ENCODE measurements around the gene DLG1.

Gene DLG1

DNA sequence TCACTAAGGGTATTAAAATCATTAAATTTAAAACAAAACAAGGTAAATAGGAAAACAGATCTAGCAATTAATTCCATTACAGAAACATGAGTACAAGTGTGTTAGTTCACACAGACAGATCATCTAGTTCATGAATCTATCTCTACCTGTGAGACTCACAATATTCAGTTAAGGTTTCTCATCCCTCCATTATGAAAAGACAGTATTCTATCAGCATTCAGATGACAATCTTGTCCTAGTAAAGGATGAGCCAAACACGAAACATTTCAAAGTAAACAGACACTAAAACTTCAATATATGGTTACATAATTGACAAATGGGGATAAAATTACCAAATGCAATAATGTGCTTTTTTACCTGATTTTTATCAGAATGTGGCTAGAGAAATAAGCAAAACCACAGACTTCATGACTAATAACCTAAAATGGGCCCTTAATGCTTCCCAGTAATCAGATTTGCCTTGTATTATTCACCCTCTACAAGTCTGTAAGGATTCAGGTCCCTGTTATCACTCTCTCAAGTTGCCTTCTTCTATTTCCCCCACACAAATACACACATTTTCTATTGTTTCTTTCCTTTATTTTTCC, 126.8 kb downstream of the DLG1 start:
- DNase-seq (ENCODE audit: low read depth in 2 of 2): no peak

DNA sequence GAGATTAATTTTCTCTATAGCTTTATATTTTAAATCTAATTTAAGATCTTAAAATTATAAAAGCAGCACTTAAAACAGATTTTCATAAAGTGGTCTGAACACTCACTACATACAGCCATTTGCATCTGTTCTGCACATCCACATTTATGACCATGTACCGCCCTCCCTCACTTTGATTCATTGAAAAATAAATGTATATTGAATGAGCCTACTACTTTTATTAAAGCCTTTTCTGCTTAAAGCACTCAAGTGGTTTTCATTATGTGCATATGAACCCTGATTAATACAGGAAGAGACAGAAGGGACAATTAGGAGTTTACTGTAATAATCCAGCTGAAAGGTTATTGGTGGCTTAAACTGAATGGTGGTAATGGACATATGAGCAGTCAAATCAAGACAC, 129.4 kb downstream of the DLG1 start:
- DNase-seq (ENCODE audit: low read depth in 2 of 2): no peak

DNA sequence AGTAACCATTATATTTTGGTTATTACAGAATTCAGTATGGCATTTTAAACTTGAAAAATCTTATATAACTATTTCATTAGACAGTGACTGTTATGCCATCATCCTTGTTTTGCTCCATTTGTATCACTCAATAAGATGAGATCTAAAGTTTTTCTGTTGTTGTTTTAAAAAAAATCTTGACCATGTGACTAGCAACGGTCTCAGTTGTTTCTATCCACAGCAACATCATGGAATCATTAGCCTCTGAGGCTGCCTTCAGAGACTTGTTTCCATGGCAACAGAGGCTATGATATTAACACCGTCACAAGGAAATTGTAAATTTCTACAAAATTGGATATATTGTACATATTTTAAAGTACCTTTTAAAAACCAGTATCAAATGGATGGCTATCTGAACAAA, 129.8 kb downstream of the DLG1 start:
- no peak for DNase-seq (ENCODE audit: low read depth in 2 of 2)

GRCh38 chr3:197168063-197168462, 130.3 kb downstream of the DLG1 start:
- DNase-seq (ENCODE audit: low read depth in 2 of 2): no peak

- no peak for DNase-seq (ENCODE audit: low read depth in 2 of 2)
These were observed 130.9 kb downstream of the DLG1 start for GRCh38 chr3:197167549-197167948.

- no peak for DNase-seq (ENCODE audit: low read depth in 2 of 2)
These were observed 132.5 kb downstream of the DLG1 start for GRCh38 chr3:197165890-197166289.

GRCh38 chr3:197155046-197155445, 143.4 kb downstream of the DLG1 start:
- DNase-seq (ENCODE audit: low read depth in 2 of 2): no peak

DNA sequence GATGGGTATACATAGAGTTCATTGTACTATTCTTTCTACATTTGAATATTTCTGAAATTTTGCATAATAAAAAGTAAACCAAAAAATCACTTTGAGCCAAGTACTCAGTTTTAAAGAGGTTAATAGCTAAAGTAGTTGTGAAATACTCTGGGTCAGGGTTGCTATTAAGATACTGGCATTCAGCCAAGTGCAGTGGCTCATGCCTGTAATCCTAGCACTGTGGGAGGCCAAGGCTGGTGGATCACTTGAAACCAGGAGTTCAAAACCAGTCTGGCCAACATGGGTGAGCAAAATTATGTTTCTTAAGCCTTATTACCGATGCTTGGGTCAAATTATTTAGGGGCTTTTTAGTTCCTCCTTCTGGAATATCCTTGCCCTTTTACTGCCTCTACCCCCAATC, 146.8 kb downstream of the DLG1 start:
- no peak for DNase-seq (ENCODE audit: low read depth in 2 of 2)

DNA sequence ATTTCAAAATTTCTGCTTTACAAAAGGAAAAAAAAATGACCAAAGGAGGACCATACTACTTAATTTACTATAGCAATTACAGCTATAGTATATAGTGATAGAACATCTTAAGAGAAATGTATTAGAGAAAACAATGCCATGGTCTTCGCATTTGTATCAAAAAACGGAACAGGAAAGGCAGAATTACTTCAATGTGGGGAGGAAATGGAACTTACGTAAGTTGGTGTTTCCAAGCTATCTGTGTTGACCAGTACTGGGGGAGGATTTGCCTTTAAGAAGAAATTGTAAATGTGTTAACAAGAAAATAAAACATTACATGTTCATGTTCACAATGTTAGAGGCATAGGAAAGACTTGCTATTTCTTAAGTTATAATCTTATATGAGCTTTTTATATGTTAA, 148.9 kb downstream of the DLG1 start:
- no peak for DNase-seq (ENCODE audit: low read depth in 2 of 2)

GRCh38 chr3:197144188-197144587, 154.2 kb downstream of the DLG1 start:
- DNase-seq (ENCODE audit: low read depth in 2 of 2): no peak

DNA sequence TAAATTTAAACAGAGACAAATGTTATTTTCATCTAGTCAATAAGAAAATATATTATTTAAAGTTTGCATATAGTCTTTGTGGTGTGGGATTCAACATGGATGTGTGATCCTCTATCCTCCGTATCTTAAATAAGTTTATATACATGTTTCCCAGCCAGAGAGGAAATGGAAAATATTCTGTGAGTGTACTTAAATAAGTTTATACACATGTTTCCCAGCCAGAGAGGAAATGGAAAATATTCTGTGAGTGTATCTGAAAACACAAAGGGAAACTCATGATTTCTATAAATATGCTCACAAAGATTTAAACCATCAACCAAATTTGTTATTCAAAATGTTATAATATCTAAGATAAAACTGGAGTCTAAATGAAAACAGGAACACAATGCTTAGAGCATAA, 158.8 kb downstream of the DLG1 start:
- DNase-seq (ENCODE audit: low read depth in 2 of 2): no peak

DNA sequence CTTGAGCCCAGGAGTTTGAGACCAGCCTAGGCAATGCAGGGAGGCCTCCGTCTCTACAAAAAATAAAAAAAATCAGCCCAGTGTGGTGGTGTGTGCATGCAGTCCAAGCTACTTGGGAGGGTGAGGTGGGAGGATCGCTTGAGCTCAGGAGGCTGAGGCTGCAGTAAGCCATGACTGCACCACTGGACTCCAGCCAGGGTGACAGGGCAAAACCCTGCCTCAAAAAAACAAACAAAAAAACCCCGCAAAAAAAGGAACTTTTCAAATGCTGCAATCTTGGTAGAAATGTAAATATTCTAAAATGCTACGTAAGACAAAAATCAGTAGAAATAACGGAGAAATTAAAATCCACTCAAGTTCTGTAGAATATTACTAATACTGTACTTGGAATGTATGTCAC, 160.7 kb downstream of the DLG1 start:
- no peak for DNase-seq (ENCODE audit: low read depth in 2 of 2)

- DNase-seq (ENCODE audit: low read depth in 2 of 2): no peak
These were observed 161.7 kb downstream of the DLG1 start for GRCh38 chr3:197136744-197137143.

DNA sequence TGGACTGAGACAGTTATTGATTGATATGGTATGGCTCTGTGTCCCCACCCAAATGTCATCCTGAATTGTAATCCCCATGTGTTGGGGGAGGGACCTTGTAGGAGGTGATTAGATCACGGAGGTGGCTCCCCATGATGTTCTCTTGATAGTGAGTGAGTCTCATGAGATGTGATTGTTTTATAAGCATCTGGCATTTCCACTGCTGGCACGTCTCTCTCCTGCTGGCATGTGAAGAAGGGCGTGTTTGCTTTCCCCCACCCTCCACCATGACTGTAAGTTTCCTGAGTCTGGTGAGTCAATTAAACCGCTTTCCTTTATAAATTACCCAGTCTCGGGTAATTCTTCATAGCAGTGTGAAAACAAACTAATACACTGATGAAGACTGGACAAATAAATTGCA, 163.2 kb downstream of the DLG1 start:
- no peak for DNase-seq (ENCODE audit: low read depth in 2 of 2)

DNA sequence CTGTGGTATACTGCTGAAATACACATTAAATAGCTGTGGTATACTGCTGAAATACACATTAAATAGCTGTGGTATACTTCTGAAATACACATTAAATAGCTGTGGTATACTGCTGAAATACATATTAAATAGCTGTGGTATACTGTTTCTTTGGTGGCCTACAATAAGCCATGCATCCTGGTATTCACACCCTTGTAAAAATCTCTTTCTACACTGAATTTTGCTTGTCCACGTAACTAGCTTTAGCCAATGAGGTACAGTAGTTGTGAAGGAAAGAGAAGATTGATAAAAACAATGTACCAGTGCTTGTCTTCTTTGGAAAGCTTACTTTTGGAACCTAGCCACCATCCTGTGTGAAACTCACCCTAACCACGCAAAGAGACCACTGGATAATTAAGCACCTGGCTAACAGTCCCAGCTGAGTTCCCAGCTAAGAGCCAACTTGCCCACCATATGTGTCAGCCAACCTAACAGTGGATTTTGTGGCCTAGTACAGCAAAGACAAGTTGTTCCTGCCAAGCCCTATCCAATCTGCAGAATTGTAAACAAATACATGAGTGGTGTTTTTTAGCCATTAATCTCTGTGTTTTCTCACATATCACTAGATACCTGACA, 165.4 kb downstream of the DLG1 start:
- DNase-seq (ENCODE audit: low read depth in 2 of 2): no peak

- DNase-seq (ENCODE audit: low read depth in 2 of 2): no peak
These were observed 172.8 kb downstream of the DLG1 start for GRCh38 chr3:197125636-197126035.

DNA sequence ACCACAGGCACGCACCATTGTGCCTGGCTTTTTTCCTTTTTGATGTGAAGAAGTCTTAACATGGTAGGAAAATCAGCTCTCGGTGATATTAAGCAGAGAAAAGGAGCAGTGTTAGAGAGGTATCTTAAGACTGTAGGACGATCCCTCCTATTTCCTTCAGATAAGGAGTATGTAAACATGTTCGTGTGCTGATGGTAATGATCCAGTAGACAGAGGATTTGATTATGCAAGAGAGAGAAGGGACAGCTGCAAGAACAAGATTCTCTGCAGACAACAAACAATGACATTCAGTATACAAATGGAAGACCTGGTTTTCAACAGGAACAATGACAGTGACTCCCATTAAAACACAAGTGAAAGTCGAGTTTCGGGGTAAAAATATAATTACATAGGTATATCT, 173.7 kb downstream of the DLG1 start:
- DNase-seq (ENCODE audit: low read depth in 2 of 2): no peak

DNA sequence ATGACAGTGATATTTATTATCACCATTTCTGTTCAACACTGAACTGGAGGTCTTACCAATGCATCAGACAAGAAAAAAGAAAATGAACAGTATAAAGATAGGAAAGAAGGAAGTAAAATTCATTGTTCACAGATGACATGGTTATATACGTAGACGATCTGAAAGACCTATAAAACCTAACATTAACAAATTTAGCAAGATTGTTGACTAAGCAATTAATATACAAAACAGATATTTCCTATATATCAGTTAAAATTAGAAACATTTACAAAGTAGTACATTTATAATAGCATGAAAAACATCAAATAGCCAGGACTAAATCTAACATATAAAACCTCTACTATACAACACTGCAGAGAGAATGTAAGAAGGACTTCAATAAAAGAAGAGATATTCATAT, 176.0 kb downstream of the DLG1 start:
- no peak for DNase-seq (ENCODE audit: low read depth in 2 of 2)

- no peak for DNase-seq (ENCODE audit: low read depth in 2 of 2)
These were observed 181.3 kb downstream of the DLG1 start for GRCh38 chr3:197117114-197117513.

DNA sequence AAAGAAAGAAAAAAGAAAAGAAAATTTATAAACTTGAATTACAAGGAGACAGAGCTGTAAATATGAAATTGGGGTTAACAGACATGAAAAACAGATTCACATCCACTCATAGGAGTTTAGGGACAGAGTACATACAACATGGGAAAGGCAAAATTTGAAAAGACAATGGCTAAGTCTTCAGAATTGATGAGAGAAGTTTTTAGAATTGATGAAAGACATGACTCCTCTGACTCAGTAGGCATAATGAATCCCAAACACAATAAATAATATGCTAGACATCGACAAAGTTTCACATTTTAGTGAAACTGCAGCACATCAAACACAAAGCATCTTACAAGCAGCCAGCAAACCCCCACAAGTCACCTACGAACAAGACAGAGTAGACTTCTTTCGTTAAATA, 184.4 kb downstream of the DLG1 start:
- DNase-seq (ENCODE audit: low read depth in 2 of 2): no peak

- no peak for DNase-seq (ENCODE audit: low read depth in 2 of 2)
These were observed 186.7 kb downstream of the DLG1 start for GRCh38 chr3:197111685-197112084.

- DNase-seq (ENCODE audit: low read depth in 2 of 2): no peak
These were observed 192.6 kb downstream of the DLG1 start for GRCh38 chr3:197105786-197106185.

- no peak for DNase-seq (ENCODE audit: low read depth in 2 of 2)
These were observed 193.7 kb downstream of the DLG1 start for GRCh38 chr3:197104738-197105137.

- no peak for DNase-seq (ENCODE audit: low read depth in 2 of 2)
These were observed 194.6 kb downstream of the DLG1 start for GRCh38 chr3:197103766-197104165.
